D721Med (cell line): ENCODE measurements around the gene ZNF888.
"Not testable (repeated sequence)": the region's sequence is repeated elsewhere in the genome, so short reads cannot be mapped to it uniquely, and the experiment has no call there.

Experiments used
- DNase-seq: peaks from one replicate; pipeline ENCODE4 v3.0.0; 2011; ENCODE audit warnings: low spot score; ENCODE audit not compliant: insufficient read length
- FAIRE-seq: peaks from 2 replicates; lab custom pipeline; 2011; peaks lifted over from hg19 to GRCh38; lab: Jason Lieb, UNC
- TF ChIP-seq, protein P1 (sequence below): IDR thresholded peaks from 2 replicates; pipeline ENCODE4 v1.5.1; 2012; ENCODE audit warnings: mild to moderate bottlenecking, control low read depth; ENCODE audit not compliant: insufficient read depth; ENCODE audit errors: missing control alignments

ZNF888 gene

DNA sequence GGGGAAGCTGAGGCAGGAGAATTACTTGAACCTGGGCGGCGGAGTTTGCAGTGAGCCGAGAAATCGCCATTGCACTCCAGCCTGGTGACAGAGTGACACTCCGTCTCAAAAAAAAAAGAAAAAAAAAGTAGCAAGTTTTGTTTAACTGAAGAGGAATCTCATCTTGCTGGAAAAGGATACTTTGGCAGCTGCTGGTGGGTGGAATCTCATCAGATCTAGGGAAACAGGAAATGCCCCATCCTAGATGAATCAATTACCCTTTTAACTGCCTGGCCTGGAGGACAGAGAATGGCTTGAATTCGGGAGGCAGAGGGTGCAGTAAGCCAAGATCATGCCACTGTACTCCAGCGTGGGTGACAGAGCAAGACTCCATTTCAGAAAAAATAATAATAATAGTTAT is 34.2 kb downstream of the ZNF888 start:
- no peak for FAIRE-seq
- DNase-seq, result no peak
- TF ChIP-seq, protein P1, sequence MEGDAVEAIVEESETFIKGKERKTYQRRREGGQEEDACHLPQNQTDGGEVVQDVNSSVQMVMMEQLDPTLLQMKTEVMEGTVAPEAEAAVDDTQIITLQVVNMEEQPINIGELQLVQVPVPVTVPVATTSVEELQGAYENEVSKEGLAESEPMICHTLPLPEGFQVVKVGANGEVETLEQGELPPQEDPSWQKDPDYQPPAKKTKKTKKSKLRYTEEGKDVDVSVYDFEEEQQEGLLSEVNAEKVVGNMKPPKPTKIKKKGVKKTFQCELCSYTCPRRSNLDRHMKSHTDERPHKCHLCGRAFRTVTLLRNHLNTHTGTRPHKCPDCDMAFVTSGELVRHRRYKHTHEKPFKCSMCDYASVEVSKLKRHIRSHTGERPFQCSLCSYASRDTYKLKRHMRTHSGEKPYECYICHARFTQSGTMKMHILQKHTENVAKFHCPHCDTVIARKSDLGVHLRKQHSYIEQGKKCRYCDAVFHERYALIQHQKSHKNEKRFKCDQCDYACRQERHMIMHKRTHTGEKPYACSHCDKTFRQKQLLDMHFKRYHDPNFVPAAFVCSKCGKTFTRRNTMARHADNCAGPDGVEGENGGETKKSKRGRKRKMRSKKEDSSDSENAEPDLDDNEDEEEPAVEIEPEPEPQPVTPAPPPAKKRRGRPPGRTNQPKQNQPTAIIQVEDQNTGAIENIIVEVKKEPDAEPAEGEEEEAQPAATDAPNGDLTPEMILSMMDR, result no peak

DNA sequence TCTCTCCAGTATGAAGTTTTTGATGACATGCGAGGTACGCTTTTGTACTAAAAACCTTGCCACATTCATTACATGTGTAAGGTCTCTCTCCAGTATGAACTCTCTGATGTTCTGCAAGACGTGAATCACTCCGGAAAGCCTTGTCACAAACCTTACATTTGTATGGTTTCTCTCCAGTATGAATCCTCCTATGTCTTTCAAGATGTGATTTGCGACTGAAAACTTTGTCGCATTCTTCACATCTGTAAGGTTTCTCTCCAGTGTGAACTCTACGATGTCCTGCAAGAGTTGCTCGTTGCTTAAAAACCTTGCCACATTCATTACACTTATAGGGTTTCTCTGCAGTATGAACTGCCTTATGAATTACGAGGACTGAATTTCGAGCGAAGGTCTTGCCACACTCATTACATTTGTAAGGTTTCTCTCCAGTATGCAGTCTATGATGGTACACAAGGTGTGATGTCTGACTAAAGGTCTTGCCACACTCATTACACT is 42.3 kb downstream of the ZNF888 start:
- TF ChIP-seq, protein P1, result no peak
- no peak for FAIRE-seq

DNA sequence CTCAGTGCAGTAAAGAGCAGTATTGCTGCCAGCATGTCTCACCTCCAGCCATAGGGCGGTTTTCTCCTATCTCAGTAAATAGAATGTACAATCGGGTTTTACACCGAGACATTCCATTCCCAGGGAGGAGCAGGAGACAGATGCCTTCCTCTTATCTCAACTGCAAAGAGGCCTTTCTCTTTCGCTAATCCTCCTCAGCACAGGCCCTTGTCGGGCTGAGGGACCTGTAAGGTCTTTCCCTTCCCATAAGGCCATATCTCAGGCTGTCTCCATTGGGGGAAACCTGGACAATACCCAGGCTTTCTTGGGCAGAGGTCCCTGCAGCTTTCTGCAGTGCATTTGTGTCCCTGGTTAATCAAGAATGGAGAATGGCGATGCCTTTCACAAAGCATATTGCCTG is 50.2 kb downstream of the ZNF888 start:
- DNase-seq, FAIRE-seq: not testable (repeated sequence)

More for the DNA sequence above, 42.3 kb downstream of the ZNF888 start:
- no peak for DNase-seq

DNA sequence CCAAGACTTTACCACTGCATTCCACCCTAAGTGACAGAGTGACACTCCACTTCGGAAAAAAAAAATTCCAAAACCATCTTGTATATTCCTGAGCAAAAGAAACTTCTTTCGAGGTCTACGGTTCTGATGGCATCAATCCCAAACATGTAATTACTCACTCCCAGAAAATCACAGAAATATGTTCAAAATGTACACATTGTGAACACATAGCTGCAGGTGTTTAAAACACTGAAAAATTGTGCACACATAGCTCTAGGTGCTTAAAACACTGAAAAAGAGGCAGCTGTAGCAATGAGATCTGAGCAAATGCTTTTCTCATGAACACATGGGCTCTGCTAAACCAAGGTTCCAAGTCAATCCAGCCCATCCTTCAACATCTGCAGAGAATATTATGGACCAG is 51.8 kb downstream of the ZNF888 start:
- FAIRE-seq, result no peak

DNA sequence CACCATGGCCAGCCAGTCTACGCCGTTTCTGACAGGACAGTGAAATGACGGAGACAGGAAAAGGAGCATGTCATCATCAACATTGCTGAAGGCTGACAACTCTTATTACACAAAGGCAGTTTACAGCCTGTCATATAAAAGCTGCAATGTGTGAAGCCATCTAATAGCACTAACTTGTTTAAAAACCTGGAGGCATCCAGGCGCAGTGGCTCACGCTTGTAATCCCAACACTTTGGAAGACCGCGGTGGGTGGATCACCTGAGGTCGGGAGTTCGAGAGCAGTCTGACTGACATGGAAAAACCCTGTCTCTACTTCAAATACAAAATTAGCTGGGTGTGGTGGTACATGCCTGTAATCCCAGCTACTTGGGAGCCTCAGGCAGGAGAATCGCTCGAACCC is 55.2 kb downstream of the ZNF888 start:
- not testable (repeated sequence) for DNase-seq, FAIRE-seq

More for the DNA sequence above, 51.8 kb downstream of the ZNF888 start:
- no peak for DNase-seq
- TF ChIP-seq, protein P1, result no peak

DNA sequence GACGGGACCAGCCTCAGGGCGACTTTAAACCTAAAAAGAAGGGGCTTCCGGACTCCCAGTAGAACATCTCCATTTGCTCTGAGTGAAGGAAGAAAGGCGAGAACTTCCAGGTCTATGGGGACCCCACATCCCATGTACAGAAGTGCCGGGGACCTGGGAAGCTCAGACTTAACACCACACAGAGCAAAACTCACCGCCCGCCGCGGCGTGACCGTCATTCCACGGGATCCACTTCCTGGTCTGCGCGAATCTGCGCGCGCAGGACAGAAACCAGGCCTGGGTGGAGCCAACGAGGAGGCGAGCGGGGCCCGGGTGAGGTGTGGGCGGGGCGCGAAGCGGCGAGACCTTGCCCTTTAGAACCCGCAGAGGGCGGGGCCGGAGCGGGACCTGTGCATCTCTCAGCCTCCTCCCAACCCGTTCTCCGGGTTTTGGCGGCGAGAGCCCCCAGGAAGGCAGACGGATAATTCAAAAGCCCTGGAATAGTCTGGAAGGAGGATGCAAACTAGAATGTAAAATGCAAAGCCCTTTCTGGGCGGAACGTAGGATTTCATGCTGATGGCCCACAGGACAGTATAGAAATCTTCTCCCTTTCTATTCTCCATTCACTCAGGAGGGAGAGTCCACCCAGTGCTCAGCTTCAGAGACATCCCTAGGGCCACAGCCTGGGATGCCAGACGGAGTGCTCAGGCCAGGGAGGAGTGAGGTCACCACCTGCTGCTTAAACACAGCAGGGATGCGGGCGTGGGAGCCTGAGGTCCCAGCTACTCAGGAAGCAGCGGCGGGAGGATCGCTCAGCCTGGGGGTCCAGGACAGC is 65.6 kb downstream of the ZNF888 start, which contains the start of gene ZNF468:
ZNF468 (minus strand) TSS at position 242 of the 814 bp plus-strand sequence. CDS start 3,347 bp downstream, outside the sequence.
- peak; percentile 35 for DNase-seq
- FAIRE-seq, result not testable (repeated sequence)

DNA sequence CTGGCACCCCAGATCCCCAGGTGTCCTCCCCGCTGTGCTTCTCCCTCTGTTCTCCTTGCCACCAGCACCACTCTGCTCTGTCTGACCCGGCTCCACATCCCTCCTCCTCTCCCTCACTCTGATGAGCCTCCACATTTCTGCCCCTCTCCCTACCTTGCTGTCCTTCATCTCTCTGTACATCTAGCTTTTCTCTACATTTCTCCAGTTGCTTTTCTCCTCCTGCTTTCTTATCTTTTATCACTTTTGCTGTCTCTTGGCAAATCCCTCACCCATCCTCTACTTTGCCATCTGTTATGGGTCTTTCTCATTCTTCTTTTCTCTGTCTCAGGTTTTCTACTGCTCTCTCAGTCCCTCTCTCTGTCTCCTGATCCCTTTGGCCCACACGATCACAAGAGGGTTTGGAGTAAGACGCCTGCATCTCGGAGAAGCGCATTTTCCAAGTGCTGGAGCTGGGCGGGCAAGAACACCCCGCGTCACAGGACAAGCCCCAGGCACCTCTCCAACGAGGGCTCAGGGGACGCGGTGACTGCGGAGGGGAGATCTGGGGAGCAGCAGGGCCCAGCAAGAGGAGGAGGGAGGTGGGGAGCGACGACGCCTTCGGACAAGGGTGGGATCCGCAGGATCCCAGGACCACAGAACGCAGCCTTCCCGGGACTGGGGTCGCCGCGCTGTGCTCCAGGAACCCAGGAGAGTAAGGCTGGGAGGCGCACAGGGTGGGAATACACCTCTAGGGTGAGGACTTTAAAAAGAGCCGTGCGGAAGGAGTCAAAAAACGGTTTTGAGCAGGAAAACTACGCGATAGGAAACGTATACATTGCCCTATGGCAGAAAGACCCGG is 66.5 kb downstream of the ZNF888 start:
- FAIRE-seq, DNase-seq: not testable (repeated sequence)
